KMS-11 (cell line): ENCODE measurements around the gene RNF14.
A peak's percentile ranks its signal among the peaks of the same experiment; 100 is the strongest.

ENCODE experiments used
- H2AFZ ChIP-seq: fragments of 200-600 bp; sonication (generic); 2 replicates; pipeline ENCODE4 v1.6.1; 2016; ENCODE audit warnings: antibody characterized with exemption, mixed run types, low read depth
- H3K27ac ChIP-seq: fragments of 200-600 bp; sonication (generic); 2 replicates; pipeline ENCODE4 v1.6.1; 2016; ENCODE audit warnings: mild to moderate bottlenecking, mixed run types
- H3K27me3 ChIP-seq: fragments of 200-600 bp; sonication (generic); 2 replicates; pipeline ENCODE4 v1.6.1; 2017; ENCODE audit warnings: mild to moderate bottlenecking, low read depth, mixed run types, moderate library complexity; ENCODE audit not compliant: insufficient read depth
- H3K36me3 ChIP-seq: fragments of 200-600 bp; sonication (generic); 2 replicates; pipeline ENCODE4 v1.6.1; 2017; ENCODE audit warnings: mild to moderate bottlenecking, mixed run types; ENCODE audit not compliant: insufficient read depth
- H3K4me1 ChIP-seq: fragments of 200-600 bp; sonication (generic); 2 replicates; pipeline ENCODE4 v1.6.1; 2016; ENCODE audit warnings: mild to moderate bottlenecking, low read depth, mixed run types; ENCODE audit not compliant: poor library complexity, severe bottlenecking
- H3K4me2 ChIP-seq: fragments of 200-600 bp; sonication (generic); 2 replicates; pipeline ENCODE4 v1.7.0; 2016; ENCODE audit warnings: mild to moderate bottlenecking, mixed run types
- H3K4me3 ChIP-seq: fragments of 200-600 bp; sonication (generic); IDR thresholded peaks from 2 replicates; pipeline ENCODE4 v1.6.1; 2017; ENCODE audit warnings: low read depth, low read length, mixed read lengths; ENCODE audit not compliant: insufficient read depth
- H3K79me2 ChIP-seq: fragments of 200-600 bp; sonication (generic); 2 replicates; pipeline ENCODE4 v1.6.1; 2016; ENCODE audit warnings: low read depth, mixed run types; ENCODE audit not compliant: insufficient read depth
- H3K9ac ChIP-seq: fragments of 200-600 bp; sonication (generic); 2 replicates; pipeline ENCODE4 v1.6.1; 2016; ENCODE audit warnings: mild to moderate bottlenecking, mixed run types
- H4K20me1 ChIP-seq: fragments of 200-600 bp; sonication (generic); 2 replicates; pipeline ENCODE4 v1.6.1; 2016; ENCODE audit warnings: mild to moderate bottlenecking, mixed run types; ENCODE audit not compliant: insufficient read depth
- TF ChIP-seq, protein P1 (sequence below): fragments of 200-600 bp; sonication (generic); conservative IDR thresholded peaks from 2 replicates; pipeline ENCODE4 v1.6.1; 2017; ENCODE audit warnings: low read depth, mild to moderate bottlenecking, antibody characterized with exemption, low read length, moderate library complexity, mixed read lengths

RNF14 gene

DNA sequence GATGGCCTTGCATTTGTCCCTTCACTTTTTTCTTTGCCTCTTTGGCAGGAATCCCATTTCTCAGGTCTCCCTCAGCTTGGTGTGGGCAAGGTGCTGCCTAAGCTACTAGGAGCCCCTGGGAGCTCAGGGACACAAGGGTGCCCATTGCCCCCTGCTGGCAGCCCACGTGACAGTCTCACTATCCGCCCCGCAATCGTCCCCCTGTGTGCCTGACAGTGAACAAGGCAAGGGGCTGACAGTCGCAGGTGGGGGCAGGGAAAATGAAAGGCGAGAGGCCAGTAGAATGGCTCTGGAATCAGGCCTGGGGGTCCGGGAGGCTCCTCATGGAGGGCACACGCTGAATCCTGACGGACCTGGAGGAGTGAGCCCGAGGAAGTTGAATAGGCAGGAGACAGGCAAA, 8.9 kb upstream of the RNF14 start:
- H3K4me1 ChIP-seq: peaks cover 18% of the 10 kb centered on the region
- no peak overlapping the region for H3K4me3 ChIP-seq
- H3K36me3 ChIP-seq: no peaks in the 10 kb centered on the region
- no peak overlapping the region for H2AFZ ChIP-seq
- TF ChIP-seq, protein P1, sequence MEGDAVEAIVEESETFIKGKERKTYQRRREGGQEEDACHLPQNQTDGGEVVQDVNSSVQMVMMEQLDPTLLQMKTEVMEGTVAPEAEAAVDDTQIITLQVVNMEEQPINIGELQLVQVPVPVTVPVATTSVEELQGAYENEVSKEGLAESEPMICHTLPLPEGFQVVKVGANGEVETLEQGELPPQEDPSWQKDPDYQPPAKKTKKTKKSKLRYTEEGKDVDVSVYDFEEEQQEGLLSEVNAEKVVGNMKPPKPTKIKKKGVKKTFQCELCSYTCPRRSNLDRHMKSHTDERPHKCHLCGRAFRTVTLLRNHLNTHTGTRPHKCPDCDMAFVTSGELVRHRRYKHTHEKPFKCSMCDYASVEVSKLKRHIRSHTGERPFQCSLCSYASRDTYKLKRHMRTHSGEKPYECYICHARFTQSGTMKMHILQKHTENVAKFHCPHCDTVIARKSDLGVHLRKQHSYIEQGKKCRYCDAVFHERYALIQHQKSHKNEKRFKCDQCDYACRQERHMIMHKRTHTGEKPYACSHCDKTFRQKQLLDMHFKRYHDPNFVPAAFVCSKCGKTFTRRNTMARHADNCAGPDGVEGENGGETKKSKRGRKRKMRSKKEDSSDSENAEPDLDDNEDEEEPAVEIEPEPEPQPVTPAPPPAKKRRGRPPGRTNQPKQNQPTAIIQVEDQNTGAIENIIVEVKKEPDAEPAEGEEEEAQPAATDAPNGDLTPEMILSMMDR: no peak; the same call in 1 of the 2 replicates
- no peak overlapping the region for H3K4me2 ChIP-seq
- H3K9ac ChIP-seq: no peak overlapping the region
- H3K27me3 ChIP-seq: no peaks in the 10 kb centered on the region
- H3K79me2 ChIP-seq: no peaks in the 10 kb centered on the region
- no peak overlapping the region for H3K27ac ChIP-seq
- no peaks in the 10 kb centered on the region for H4K20me1 ChIP-seq

DNA sequence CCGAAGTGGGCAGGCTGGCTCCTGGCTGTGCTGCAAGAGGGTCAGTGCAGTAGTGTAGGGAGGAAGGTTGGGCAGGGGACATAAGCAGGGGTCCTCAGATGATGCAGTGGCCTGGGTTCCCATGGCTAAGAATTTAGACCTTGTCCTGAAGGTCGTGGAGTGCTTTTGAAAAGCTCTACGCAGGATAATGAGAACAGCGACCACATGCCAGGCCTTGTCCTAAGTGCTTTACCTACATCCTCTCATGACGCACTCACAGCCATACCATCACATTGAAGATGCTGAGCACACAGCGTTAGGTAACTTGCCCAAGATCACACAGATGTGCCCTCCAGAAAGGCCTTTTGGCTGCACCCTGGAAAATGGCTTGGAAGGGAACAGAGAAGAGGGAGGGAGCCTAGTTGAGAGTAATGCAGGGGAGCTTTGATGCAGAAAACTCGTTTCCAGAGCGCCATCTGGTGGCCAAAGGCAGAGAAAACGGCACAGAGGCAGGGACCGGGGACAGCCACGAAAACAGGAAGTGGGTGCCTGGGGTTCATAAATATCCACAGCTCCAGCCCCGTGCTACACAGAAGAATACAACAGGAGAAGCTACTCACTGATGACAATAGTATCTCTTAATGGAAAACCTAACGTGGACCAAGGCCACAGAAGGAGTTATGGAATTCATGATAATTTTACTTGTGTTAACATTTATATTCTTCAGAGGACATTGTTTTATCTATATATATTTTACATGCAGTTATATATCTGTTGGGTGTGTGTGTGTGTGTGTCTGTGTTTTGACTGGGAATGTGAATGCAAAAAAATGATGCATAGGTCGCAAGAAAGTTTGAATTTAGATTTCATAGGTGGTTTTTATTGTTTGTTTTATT, 8.2 kb upstream of the RNF14 start:
- Histone ChIP-seq H3K9ac (no peak overlapping the region), H3K27ac (no peak overlapping the region), H3K4me1 (peaks cover 18% of the 10 kb centered on the region)

DNA sequence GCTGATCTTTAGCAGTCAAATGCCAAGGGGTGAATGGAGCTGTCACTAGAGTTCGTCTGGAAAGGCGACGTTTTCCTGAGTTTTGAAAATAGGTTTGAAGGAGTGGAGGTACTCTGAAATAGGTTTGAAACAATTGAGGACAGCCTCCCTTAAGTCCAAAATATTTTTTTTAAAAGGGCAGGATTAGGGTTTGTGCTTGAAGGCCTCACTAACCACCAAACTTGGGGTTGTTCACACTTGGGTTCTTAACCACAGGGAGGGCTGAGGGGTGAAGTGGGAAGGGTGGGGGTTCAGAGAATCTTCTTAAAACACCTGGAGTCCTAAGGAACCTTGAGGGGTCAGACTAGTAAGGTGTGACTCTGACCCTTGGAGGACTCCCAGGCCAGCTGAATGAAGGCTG, 7.4 kb upstream of the RNF14 start:
- Histone ChIP-seq H3K4me3 (no peak overlapping the region), H3K4me2 (peak overlapping the region; percentile 67), H3K79me2 (no peaks in the 10 kb centered on the region), H3K27me3 (no peaks in the 10 kb centered on the region), H3K27ac (no peak overlapping the region), H3K36me3 (no peaks in the 10 kb centered on the region), H3K9ac (no peak overlapping the region), H2AFZ (peak overlapping the region; percentile 72), H4K20me1 (no peaks in the 10 kb centered on the region), H3K4me1 (peaks cover 18% of the 10 kb centered on the region)
- TF ChIP-seq, protein P1: no peak

More for the DNA sequence above, 8.2 kb upstream of the RNF14 start:
- Histone ChIP-seq H4K20me1 (no peaks in the 10 kb centered on the region), H3K4me2 (peak overlapping the region; percentile 67), H3K27me3 (no peaks in the 10 kb centered on the region), H3K4me3 (no peak overlapping the region), H3K36me3 (no peaks in the 10 kb centered on the region), H2AFZ (peak overlapping the region; percentile 72), H3K79me2 (no peaks in the 10 kb centered on the region)
- TF ChIP-seq, protein P1: peak; percentile 89

DNA sequence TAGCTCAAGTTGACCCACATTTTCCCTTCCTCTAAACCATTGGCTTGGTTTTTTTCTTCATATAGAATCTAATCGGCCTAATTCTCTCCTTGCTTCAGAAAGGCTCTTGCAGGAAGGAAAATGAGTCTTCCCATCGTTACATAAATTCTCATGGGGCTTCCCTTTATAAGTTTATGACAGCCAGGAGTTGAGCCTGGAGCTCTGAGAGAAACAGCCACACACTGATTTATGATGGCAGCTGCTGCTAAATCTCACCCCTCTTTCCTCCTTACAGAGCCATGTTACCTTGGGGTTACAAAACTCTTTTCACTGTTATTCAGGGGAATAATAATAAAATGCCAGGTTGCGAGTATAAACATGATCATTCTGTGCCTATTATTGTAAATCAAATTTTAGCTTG, 5.2 kb upstream of the RNF14 start:
- peaks cover 23% of the 10 kb centered on the region for H3K4me1 ChIP-seq
- H2AFZ ChIP-seq: no peak overlapping the region
- TF ChIP-seq, protein P1: no peak
- H3K4me3 ChIP-seq: no peak overlapping the region
- no peak overlapping the region for H3K9ac ChIP-seq
- H3K36me3 ChIP-seq: no peaks in the 10 kb centered on the region
- no peak overlapping the region for H3K4me2 ChIP-seq
- no peaks in the 10 kb centered on the region for H3K79me2 ChIP-seq
- no peaks in the 10 kb centered on the region for H4K20me1 ChIP-seq
- no peaks in the 10 kb centered on the region for H3K27me3 ChIP-seq
- no peak overlapping the region for H3K27ac ChIP-seq
